OCI-LY1 (cell line): ENCODE results near the gene SLC25A1.

Source experiments
- H2AFZ ChIP-seq: fragments of 200-600 bp; sonication (generic), shearing (Covaris generic); 2 replicates; pipeline ENCODE4 v1.6.0; 2014; ENCODE audit warnings: antibody characterized with exemption, mild to moderate bottlenecking, low read length
- H3F3A ChIP-seq: fragments of 200-600 bp; sonication (generic), shearing (Covaris generic); 2 replicates; pipeline ENCODE4 v1.6.0; 2014; ENCODE audit warnings: mild to moderate bottlenecking, antibody characterized with exemption, low read length, moderate library complexity; ENCODE audit not compliant: insufficient read depth
- H3K27ac ChIP-seq: fragments of 200-600 bp; sonication (generic); 2 replicates; pipeline ENCODE4 v1.5.1; 2014; ENCODE audit warnings: low read length, mixed run types, mild to moderate bottlenecking, low read depth; ENCODE audit not compliant: poor library complexity, severe bottlenecking
- H3K27me3 ChIP-seq: fragments of 200-600 bp; sonication (generic); 2 replicates; pipeline ENCODE4 v1.6.0; 2014; ENCODE audit warnings: antibody characterized with exemption, mild to moderate bottlenecking, low read length, moderate library complexity; ENCODE audit not compliant: insufficient read depth
- H3K36me3 ChIP-seq: fragments of 200-600 bp; sonication (generic); 2 replicates; pipeline ENCODE4 v1.6.1; 2014; ENCODE audit warnings: mild to moderate bottlenecking, antibody characterized with exemption, low read length, moderate library complexity, mixed read lengths; ENCODE audit not compliant: insufficient read depth
- H3K4me1 ChIP-seq: fragments of 200-600 bp; sonication (generic); 2 replicates; pipeline ENCODE4 v1.5.1; 2014; ENCODE audit warnings: mild to moderate bottlenecking, low read length, moderate library complexity; ENCODE audit not compliant: insufficient read depth, severe bottlenecking
- H3K4me2 ChIP-seq: fragments of 200-600 bp; sonication (generic), shearing (Covaris generic); 2 replicates; pipeline ENCODE4 v1.6.1; 2014; ENCODE audit warnings: low read length
- H3K4me3 ChIP-seq: fragments of 200-600 bp; sonication (generic); 2 replicates; pipeline ENCODE4 v1.5.1; 2014; ENCODE audit warnings: low read length, low read depth, mild to moderate bottlenecking, mixed read lengths; ENCODE audit not compliant: poor library complexity, severe bottlenecking
- H3K79me2 ChIP-seq: fragments of 200-600 bp; shearing (Covaris generic); 2 replicates; pipeline ENCODE4 v1.6.1; 2016; ENCODE audit warnings: mixed run types, low read length, mixed read lengths; ENCODE audit not compliant: insufficient read depth
- H3K9ac ChIP-seq: fragments of 200-600 bp; sonication (generic), shearing (Covaris generic); 2 replicates; pipeline ENCODE4 v1.6.1; 2014; ENCODE audit warnings: mild to moderate bottlenecking, low read length, mixed read lengths
- H3K9me2 ChIP-seq: fragments of 200-600 bp; sonication (generic), shearing (Covaris generic); 2 replicates; pipeline ENCODE4 v1.6.1; 2014; ENCODE audit warnings: low read depth, mild to moderate bottlenecking, low read length, mixed read lengths
- H3K9me3 ChIP-seq: fragments of 200-600 bp; shearing (Covaris generic); 2 replicates; pipeline ENCODE4 v1.6.1; 2014; ENCODE audit warnings: low read length, mixed read lengths
- H4K20me1 ChIP-seq: fragments of 200-600 bp; sonication (generic), shearing (Covaris generic); 2 replicates; pipeline ENCODE4 v1.6.0; 2016; ENCODE audit warnings: mild to moderate bottlenecking, low read length; ENCODE audit not compliant: insufficient read depth
- EZH2 ChIP-seq: fragments of 200-600 bp; sonication (generic), shearing (Covaris generic); IDR thresholded peaks from 2 replicates; pipeline ENCODE4 v1.8.0; 2017; ENCODE audit warnings: borderline replicate concordance, mixed run types, mild to moderate bottlenecking, antibody characterized with exemption, low read length, moderate library complexity, mixed read lengths
- TF ChIP-seq, protein P1 (sequence below): fragments of 200-600 bp; sonication (generic), shearing (Covaris generic); IDR thresholded peaks from 2 replicates; pipeline ENCODE4 v1.5.1; 2017; ENCODE audit warnings: mild to moderate bottlenecking, antibody characterized with exemption, low read length, moderate library complexity, mixed read lengths

SLC25A1 gene

DNA sequence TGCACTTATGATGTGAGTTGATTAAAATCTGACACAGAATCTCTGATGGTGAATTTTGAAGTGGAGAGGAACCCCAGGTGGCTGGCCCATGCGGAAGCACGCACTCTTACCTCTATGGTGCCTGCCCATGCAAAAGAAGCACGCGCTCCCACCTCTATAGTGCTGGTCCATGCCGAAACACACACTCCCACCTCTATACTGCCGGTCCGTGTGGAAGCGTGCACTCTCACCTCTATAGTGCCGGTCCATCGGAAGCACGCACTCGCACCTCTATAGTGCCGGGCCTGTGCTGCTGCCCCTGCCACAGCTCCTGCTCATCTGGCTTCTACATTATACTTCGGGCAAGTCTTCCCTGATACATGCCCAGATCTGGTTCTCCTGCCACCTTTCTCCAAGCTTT, 36.8 kb upstream of the SLC25A1 start:
- Histone ChIP-seq H3F3A (no peaks in the 10 kb centered on the region), H3K9me3 (no peaks in the 10 kb centered on the region), H3K27me3 (no peaks in the 10 kb centered on the region; the same call in 1 of the 2 replicates), H3K4me1 (no peaks in the 10 kb centered on the region), H2AFZ (no peak overlapping the region), H3K4me2 (no peak overlapping the region), H3K79me2 (no peaks in the 10 kb centered on the region), H3K36me3 (no peaks in the 10 kb centered on the region), H3K9ac (no peak overlapping the region), H3K9me2 (no peaks in the 10 kb centered on the region), H3K4me3 (no peak overlapping the region), H3K27ac (no peak overlapping the region), H4K20me1 (no peaks in the 10 kb centered on the region)
- TF ChIP-seq EZH2 = no peak
- TF ChIP-seq, protein P1, sequence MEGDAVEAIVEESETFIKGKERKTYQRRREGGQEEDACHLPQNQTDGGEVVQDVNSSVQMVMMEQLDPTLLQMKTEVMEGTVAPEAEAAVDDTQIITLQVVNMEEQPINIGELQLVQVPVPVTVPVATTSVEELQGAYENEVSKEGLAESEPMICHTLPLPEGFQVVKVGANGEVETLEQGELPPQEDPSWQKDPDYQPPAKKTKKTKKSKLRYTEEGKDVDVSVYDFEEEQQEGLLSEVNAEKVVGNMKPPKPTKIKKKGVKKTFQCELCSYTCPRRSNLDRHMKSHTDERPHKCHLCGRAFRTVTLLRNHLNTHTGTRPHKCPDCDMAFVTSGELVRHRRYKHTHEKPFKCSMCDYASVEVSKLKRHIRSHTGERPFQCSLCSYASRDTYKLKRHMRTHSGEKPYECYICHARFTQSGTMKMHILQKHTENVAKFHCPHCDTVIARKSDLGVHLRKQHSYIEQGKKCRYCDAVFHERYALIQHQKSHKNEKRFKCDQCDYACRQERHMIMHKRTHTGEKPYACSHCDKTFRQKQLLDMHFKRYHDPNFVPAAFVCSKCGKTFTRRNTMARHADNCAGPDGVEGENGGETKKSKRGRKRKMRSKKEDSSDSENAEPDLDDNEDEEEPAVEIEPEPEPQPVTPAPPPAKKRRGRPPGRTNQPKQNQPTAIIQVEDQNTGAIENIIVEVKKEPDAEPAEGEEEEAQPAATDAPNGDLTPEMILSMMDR = no peak

DNA sequence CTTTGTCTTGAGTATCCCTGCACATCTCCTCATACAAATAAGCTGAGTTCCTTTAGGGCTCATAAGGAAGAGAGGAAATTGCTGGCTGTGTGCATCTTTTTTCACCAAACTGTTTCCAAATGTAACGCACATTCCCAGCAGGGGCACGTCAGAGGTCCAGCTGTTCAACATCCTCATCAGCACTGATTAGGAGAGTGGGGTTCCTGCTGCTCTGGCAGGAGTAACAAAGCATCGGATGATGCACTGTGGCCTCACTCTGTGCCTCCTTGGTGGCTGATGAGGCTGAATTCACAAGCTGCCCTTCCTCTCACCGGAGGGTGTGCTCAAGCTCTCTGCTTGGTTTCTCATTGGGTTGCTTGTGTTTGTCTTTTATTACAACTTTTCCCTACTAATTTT, 35.5 kb upstream of the SLC25A1 start:
- H3F3A ChIP-seq = no peaks in the 10 kb centered on the region
- H2AFZ ChIP-seq = no peak overlapping the region
- H3K4me3 ChIP-seq = no peak overlapping the region
- no peaks in the 10 kb centered on the region; the same call in 1 of the 2 replicates for H3K27me3 ChIP-seq
- no peak overlapping the region for H3K27ac ChIP-seq
- no peak overlapping the region for H3K9ac ChIP-seq
- H3K9me2 ChIP-seq = no peaks in the 10 kb centered on the region
- H3K4me2 ChIP-seq = no peak overlapping the region
- no peaks in the 10 kb centered on the region for H4K20me1 ChIP-seq
- no peaks in the 10 kb centered on the region for H3K9me3 ChIP-seq
- no peaks in the 10 kb centered on the region for H3K36me3 ChIP-seq
- H3K79me2 ChIP-seq = no peaks in the 10 kb centered on the region
- no peak for TF ChIP-seq EZH2
- TF ChIP-seq, protein P1 = no peak
- no peaks in the 10 kb centered on the region for H3K4me1 ChIP-seq

DNA sequence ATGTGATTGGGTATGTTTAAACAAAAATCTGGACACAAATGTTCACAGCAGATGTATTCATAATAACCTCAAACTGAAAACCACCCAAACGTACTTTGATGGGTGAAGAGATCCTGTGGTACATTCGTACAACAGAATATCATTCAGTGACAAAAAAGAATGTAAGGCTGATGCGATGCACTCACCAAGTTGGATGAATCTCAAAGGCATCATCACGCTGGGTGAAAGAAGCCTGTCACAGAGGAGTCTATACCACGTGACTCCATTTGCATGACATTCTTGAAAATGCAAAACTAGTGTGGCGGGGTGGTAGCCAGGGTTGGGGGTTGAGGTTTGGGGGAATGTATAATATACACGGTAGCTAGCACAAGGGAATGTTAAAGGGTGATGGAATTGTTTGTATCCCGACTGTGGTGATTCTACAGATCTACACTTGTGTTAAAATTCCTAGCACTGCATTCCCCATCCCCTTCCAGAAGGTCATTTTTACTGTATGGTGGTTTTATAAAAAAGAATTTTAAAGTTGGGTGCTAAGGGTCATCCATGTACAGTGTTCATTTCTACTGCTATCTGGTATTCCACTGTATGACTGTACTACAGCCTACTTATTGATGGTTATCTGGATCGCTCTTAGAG, 35.0 kb upstream of the SLC25A1 start:
- H3K9ac ChIP-seq = no peak overlapping the region
- no peak overlapping the region for H3K4me2 ChIP-seq

More for the DNA sequence above, 35.0 kb upstream of the SLC25A1 start:
- no peaks in the 10 kb centered on the region for H3K79me2 ChIP-seq
- no peaks in the 10 kb centered on the region for H3F3A ChIP-seq
- no peak overlapping the region for H2AFZ ChIP-seq
- no peaks in the 10 kb centered on the region for H3K36me3 ChIP-seq
- H3K9me3 ChIP-seq = no peaks in the 10 kb centered on the region
- H3K4me1 ChIP-seq = no peaks in the 10 kb centered on the region
- no peak overlapping the region for H3K4me3 ChIP-seq
- no peaks in the 10 kb centered on the region; the same call in 1 of the 2 replicates for H3K27me3 ChIP-seq
- H4K20me1 ChIP-seq = no peaks in the 10 kb centered on the region
- no peak for TF ChIP-seq EZH2
- TF ChIP-seq, protein P1 = no peak
- H3K27ac ChIP-seq = no peak overlapping the region
- no peaks in the 10 kb centered on the region for H3K9me2 ChIP-seq
